ENCODE data around the gene PLA2G4D.

The PLA2G4D gene

GRCh38 chr15:42090781-42091180 lies 3.6 kb downstream of the PLA2G4D start:
- no peak for DNase-seq (ENCODE audit: low read depth, low spot score)

GRCh38 chr15:42090370-42090769 lies 4.0 kb downstream of the PLA2G4D start:
- DNase-seq (ENCODE audit: low read depth, low spot score): no peak

- DNase-seq (ENCODE audit: low read depth, low spot score): no peak
These were observed 4.4 kb downstream of the PLA2G4D start for GRCh38 chr15:42089942-42090341.

- no peak for DNase-seq (ENCODE audit: low read depth, low spot score)
These were observed 5.3 kb downstream of the PLA2G4D start for GRCh38 chr15:42088801-42089640.

- no peak for DNase-seq (ENCODE audit: low read depth, low spot score)
These were observed 6.2 kb downstream of the PLA2G4D start for GRCh38 chr15:42087926-42088800.

GRCh38 chr15:42087460-42087859 lies 6.9 kb downstream of the PLA2G4D start:
- no peak for DNase-seq (ENCODE audit: low read depth, low spot score)

- no peak for DNase-seq (ENCODE audit: low read depth, low spot score)
These were observed 8.6 kb downstream of the PLA2G4D start for GRCh38 chr15:42085721-42086120.

- no peak for DNase-seq (ENCODE audit: low read depth, low spot score)
These were observed 9.1 kb downstream of the PLA2G4D start for GRCh38 chr15:42085236-42085605.

- DNase-seq (ENCODE audit: low read depth, low spot score): no peak
These were observed 9.7 kb downstream of the PLA2G4D start for GRCh38 chr15:42084465-42085235.

- DNase-seq (ENCODE audit: low read depth, low spot score): no peak
These were observed 10.4 kb downstream of the PLA2G4D start for GRCh38 chr15:42083916-42084315.

GRCh38 chr15:42083605-42083908 lies 10.8 kb downstream of the PLA2G4D start:
- DNase-seq (ENCODE audit: low read depth, low spot score): no peak

- no peak for DNase-seq (ENCODE audit: low read depth, low spot score)
These were observed 11.3 kb downstream of the PLA2G4D start for GRCh38 chr15:42082823-42083604.

GRCh38 chr15:42082141-42082540 lies 12.2 kb downstream of the PLA2G4D start:
- no peak for DNase-seq (ENCODE audit: low read depth, low spot score)

GRCh38 chr15:42080919-42081830 lies 13.2 kb downstream of the PLA2G4D start:
- DNase-seq (ENCODE audit: low read depth, low spot score): no peak

GRCh38 chr15:42080186-42080918 lies 14.0 kb downstream of the PLA2G4D start:
- no peak for DNase-seq (ENCODE audit: low read depth, low spot score)

- no peak for DNase-seq (ENCODE audit: low read depth, low spot score)
These were observed 14.9 kb downstream of the PLA2G4D start for GRCh38 chr15:42079401-42079908.

- DNase-seq (ENCODE audit: low read depth, low spot score): no peak
These were observed 15.5 kb downstream of the PLA2G4D start for GRCh38 chr15:42078903-42079302.

- no peak for DNase-seq (ENCODE audit: low read depth, low spot score)
These were observed 16.7 kb downstream of the PLA2G4D start for GRCh38 chr15:42077689-42078088.

- no peak for DNase-seq (ENCODE audit: low read depth, low spot score)
These were observed 20.9 kb downstream of the PLA2G4D start for GRCh38 chr15:42073418-42073817.
